ENCODE results near the gene AOPEP.

AOPEP gene

GRCh38 chr9:95085036-95085770, 358.7 kb downstream of the AOPEP start:
- H3K36me3 ChIP-seq: peaks cover 59% of the 10 kb centered on the region
- peaks cover 1% of the 10 kb centered on the region for H4K20me1 ChIP-seq
- no peak overlapping the region for H3K4me2 ChIP-seq
- H3K9me3 ChIP-seq: no peaks in the 10 kb centered on the region
- no peak overlapping the region for H3K9ac ChIP-seq
- TF ChIP-seq Cebpa-rat (IDR thresholded peaks at IDR 0.05): no peak
- H3K4me3 ChIP-seq: no peak overlapping the region
- H3K27me3 ChIP-seq: no peaks in the 10 kb centered on the region
- peaks cover 35% of the 10 kb centered on the region for H3K4me1 ChIP-seq
- no peak overlapping the region for H3K27ac ChIP-seq

GRCh38 chr9:95085861-95086563, 359.5 kb downstream of the AOPEP start:
- no peak overlapping the region for H3K4me3 ChIP-seq
- H3K27me3 ChIP-seq: no peaks in the 10 kb centered on the region
- peaks cover 9% of the 10 kb centered on the region for H4K20me1 ChIP-seq
- no peak for TF ChIP-seq Cebpa-rat (IDR thresholded peaks at IDR 0.05)
- peaks cover 43% of the 10 kb centered on the region for H3K4me1 ChIP-seq
- H3K4me2 ChIP-seq: no peak overlapping the region
- H3K9ac ChIP-seq: no peak overlapping the region
- no peaks in the 10 kb centered on the region for H3K9me3 ChIP-seq
- H3K27ac ChIP-seq: no peak overlapping the region
- H3K36me3 ChIP-seq: peaks cover 53% of the 10 kb centered on the region

- peaks cover 48% of the 10 kb centered on the region for H3K36me3 ChIP-seq
- TF ChIP-seq Cebpa-rat (IDR thresholded peaks at IDR 0.05): no peak
- no peak overlapping the region for H3K27ac ChIP-seq
These were observed 360.1 kb downstream of the AOPEP start for GRCh38 chr9:95086564-95086955.

GRCh38 chr9:95087659-95088242, 361.3 kb downstream of the AOPEP start:
- Histone ChIP-seq H4K20me1 (peaks cover 17% of the 10 kb centered on the region), H3K4me3 (no peak overlapping the region), H3K9ac (no peak overlapping the region), H3K9me3 (no peaks in the 10 kb centered on the region), H3K4me1 (peaks cover 60% of the 10 kb centered on the region), H3K4me2 (0 out of 2 replicates have a peak overlapping the region, but pooled peaks have one; percentile 15), H3K36me3 (peaks cover 36% of the 10 kb centered on the region), H3K27me3 (no peaks in the 10 kb centered on the region), H3K27ac (no peak overlapping the region)
- no peak for TF ChIP-seq Cebpa-rat (IDR thresholded peaks at IDR 0.05)

More at GRCh38 chr9:95086564-95086955, 360.1 kb downstream of the AOPEP start:
- H3K27me3 ChIP-seq: no peaks in the 10 kb centered on the region
- no peak overlapping the region for H3K4me2 ChIP-seq
- H3K4me3 ChIP-seq: no peak overlapping the region
- H4K20me1 ChIP-seq: peaks cover 14% of the 10 kb centered on the region
- H3K9me3 ChIP-seq: no peaks in the 10 kb centered on the region
- H3K9ac ChIP-seq: no peak overlapping the region
- H3K4me1 ChIP-seq: peaks cover 48% of the 10 kb centered on the region

- H3K4me1 ChIP-seq: peaks cover 69% of the 10 kb centered on the region
- TF ChIP-seq Cebpa-rat (IDR thresholded peaks at IDR 0.05): no peak
- peak overlapping the region; percentile 93 for H3K4me2 ChIP-seq
- peaks cover 27% of the 10 kb centered on the region for H3K36me3 ChIP-seq
- H3K9me3 ChIP-seq: no peaks in the 10 kb centered on the region
- no peaks in the 10 kb centered on the region for H3K27me3 ChIP-seq
- H3K4me3 ChIP-seq: no peak overlapping the region
- peaks cover 17% of the 10 kb centered on the region for H4K20me1 ChIP-seq
- no peak overlapping the region for H3K9ac ChIP-seq
- no peak overlapping the region for H3K27ac ChIP-seq
These were observed 362.1 kb downstream of the AOPEP start for GRCh38 chr9:95088421-95089161.

- Histone ChIP-seq H3K27ac (0 out of 2 replicates have a peak overlapping the region, but pooled peaks have one; percentile 6), H3K9ac (no peak overlapping the region), H3K36me3 (peaks cover 23% of the 10 kb centered on the region)
These were observed 362.9 kb downstream of the AOPEP start for GRCh38 chr9:95089257-95090022.

GRCh38 chr9:95090023-95090791, 363.7 kb downstream of the AOPEP start:
- Histone ChIP-seq H3K4me2 (peak overlapping the region; percentile 93), H3K36me3 (peaks cover 18% of the 10 kb centered on the region), H3K9ac (no peak overlapping the region), H3K27me3 (no peaks in the 10 kb centered on the region), H3K4me1 (peaks cover 80% of the 10 kb centered on the region), H3K27ac (0 out of 2 replicates have a peak overlapping the region, but pooled peaks have one; percentile 6), H3K9me3 (no peaks in the 10 kb centered on the region), H3K4me3 (no peak overlapping the region), H4K20me1 (peaks cover 17% of the 10 kb centered on the region)
- no peak for TF ChIP-seq Cebpa-rat (IDR thresholded peaks at IDR 0.05)

More at GRCh38 chr9:95089257-95090022, 362.9 kb downstream of the AOPEP start:
- H3K4me3 ChIP-seq: no peak overlapping the region
- TF ChIP-seq Cebpa-rat (IDR thresholded peaks at IDR 0.05): no peak
- peaks cover 17% of the 10 kb centered on the region for H4K20me1 ChIP-seq
- H3K4me1 ChIP-seq: peaks cover 77% of the 10 kb centered on the region
- no peaks in the 10 kb centered on the region for H3K9me3 ChIP-seq
- peak overlapping the region; percentile 93 for H3K4me2 ChIP-seq
- no peaks in the 10 kb centered on the region for H3K27me3 ChIP-seq

- Histone ChIP-seq H3K4me2 (peak overlapping the region; percentile 93), H3K4me1 (peaks cover 82% of the 10 kb centered on the region), H3K27me3 (no peaks in the 10 kb centered on the region), H3K9me3 (no peaks in the 10 kb centered on the region), H3K27ac (peak overlapping the region; percentile 78; the same call in 1 of the 2 replicates), H4K20me1 (peaks cover 17% of the 10 kb centered on the region), H3K4me3 (0 out of 2 replicates have a peak overlapping the region, but pooled peaks have one; percentile 35), H3K36me3 (peaks cover 9% of the 10 kb centered on the region), H3K9ac (peak overlapping the region; percentile 70; the same call in 1 of the 2 replicates)
- no peak for TF ChIP-seq Cebpa-rat (IDR thresholded peaks at IDR 0.05)
These were observed 364.5 kb downstream of the AOPEP start for GRCh38 chr9:95090871-95091577.

Data from BLaER1 (cell line).